UCSD-AML1 (cell line): Measurements from ENCODE around the gene EIF3L.
"Not testable (repeated sequence)": the region's sequence is repeated elsewhere in the genome, so short reads cannot be mapped to it uniquely, and the experiment has no call there.

Experiments used
- DNase-seq: peaks from one replicate; lab custom pipeline; 2025; ENCODE audit not compliant: unreplicated experiment; lab: John Stamatoyannopoulos, UW

The EIF3L gene

DNA sequence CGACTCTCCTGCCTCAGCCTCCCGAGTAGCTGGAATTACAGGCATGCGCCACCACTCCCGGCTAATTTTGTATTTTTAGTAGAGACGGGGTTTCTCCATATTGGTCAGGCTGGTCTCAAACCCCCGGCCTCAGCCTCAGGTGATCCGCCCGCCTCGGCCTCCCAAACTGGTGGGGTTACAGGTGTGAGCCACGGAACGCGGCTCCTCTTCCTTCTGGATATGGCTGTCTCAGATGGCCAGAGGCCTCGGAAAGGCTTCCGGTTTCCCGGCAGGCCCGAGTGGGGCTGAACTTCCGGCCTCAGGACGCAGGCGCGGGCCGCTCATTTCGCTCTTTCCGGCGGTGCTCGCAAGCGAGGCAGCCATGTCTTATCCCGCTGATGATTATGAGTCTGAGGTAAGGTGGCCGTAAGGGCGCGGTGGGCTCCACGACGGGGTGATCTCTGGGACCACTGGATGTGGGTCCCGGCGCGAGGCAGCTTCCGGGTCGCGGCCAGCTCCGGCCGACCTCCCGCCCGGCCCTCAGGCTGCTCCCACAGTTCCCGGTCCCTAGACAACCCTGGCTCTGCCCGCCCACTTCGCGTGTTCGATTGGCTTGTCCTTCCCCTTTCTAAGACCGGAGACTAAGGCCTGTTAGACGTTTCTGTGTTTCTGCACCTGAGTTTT is at the start of gene EIF3L:
Gene EIF3L (plus strand): TSS at position 331 of the 663 bp plus-strand sequence. CDS start 31 bp downstream, at position 362.
- DNase-seq = peak; percentile 91

DNA sequence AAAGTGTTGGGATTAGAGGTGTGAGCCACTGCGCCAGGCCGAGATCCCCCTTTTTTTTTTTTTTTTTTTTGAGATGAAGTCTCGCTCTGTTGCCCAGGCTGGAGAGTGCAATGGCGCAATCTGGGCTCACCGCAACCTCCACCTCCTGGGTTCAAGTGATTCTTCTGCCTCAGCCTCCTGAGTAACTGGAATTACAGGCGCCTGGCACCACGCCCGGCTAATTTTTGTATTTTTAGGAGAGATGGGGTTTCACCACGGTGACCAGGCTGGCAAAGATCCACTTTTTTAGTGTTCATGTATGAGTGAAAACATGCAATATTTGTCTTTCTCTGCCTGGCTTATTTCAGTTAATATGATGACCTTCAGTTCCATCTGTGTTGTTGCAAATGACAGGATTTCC is 49.2 kb upstream of the EIF3L start:
- not testable (repeated sequence) for DNase-seq

DNA sequence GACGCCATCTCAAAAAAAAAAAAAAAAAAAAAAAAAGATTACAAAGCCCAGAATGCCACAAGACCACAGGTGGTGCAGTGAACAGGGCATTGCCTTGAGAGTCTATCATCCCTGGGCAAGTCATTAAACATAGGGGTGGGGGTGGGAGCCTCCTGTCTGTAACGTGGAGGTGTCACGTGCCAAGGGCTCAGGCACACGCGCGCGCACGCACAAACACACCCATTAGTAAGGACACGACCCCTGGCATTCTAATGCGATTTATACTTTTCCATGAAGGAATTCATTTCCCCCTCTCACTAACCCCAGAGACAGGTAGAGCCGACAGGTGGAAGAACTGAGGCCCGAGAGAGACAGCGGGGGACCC is 47.3 kb upstream of the EIF3L start:
- DNase-seq = peak; percentile 49

DNA sequence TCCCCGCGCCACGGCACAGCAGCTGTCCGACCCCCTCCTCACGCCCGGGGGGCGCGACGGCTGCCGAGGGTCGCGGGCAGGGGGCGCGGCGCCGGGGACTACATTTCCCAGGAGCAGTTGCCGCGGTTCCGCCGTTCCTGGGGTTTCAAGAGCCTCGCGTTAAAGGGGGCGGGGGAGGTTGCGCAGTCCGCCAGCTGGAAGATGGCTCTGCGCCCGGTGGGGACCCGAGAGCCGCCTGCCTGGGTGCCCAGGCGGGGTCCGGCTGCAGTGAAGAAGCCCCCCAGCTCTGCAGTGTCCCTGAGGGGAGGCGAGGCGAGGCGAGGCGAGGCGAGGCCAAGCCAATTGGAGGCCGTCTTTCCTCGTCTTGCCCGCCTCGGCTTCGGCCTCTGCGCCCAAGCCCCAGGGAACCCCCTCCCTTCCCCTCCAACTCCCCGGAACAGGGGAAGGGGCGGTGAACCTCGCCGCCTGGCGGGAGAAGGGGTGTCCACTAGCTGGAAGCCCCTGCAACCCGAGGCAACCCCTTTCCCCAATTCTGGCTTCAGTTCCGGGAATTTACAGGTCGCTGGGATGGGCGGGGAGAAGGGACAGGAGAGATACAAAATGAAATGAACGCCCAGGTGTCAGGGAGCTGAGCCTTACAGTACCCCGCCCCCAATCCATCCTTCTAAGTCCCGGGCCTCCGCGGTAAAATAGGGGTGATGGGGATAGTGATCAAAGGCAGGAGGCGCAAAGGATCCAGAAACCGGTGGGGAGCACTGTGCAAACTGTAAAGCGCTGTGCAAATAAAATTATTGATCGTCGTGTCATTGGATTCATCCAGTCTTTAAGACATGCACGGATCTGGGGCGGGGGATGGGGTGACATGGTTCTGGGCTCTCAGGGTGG is 46.7 kb upstream of the EIF3L start:
- DNase-seq = peak; percentile 68

DNA sequence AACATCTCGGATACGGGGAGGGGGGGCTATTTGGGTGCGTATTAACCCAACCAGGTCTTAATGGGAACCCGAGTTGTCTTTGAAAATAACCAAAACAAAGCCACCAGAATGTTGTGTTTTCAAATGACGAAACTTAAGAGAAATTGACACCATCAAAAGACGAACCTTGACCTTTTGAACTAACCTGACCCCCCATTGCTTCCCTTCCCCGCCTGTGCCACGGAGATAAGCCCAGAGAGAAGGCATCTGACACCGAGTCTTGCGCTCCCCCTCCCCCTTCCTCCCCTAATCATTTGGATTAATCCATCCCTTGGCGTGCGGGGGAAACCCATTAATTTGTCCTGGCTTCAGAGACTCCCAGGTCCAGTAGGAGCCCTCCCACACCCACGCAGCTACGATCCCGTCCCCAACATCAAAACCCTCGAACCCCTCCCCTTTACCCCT is 46.0 kb upstream of the EIF3L start:
- DNase-seq = peak; percentile 61

DNA sequence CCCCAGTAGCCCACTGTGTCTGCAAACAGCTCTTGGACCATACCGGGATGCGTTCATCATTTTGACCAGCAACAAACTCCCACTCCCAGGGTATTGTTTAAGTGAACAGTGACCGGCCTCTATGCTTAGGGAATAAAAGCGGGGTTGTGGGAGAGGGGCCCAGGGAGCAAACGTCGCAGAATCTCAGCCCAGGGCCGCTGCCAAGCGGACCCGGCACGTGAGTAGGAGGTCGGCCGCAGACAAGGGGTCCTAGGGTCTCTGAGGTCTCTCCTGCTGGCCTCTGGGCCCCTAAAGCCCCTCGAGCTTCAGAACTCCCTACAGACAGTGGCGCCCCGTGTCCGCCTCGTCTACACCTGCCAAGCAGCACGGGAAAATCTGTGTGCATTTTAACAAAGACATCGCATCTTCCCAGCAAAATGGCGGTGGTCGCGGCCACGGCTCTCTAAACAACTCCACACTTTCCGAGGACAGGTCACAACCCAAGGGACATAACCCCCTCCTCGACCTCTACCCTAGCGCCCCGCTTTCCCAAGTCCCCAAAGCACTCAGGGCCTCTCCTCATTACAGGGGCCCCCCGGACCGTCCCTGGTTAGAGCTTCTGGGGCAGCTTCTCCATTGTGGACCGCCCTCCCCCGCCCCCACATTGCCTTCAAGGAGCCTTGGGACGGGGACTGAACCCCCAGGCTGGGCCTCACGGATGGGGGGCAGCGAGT is 45.4 kb upstream of the EIF3L start:
- no peak for DNase-seq

DNA sequence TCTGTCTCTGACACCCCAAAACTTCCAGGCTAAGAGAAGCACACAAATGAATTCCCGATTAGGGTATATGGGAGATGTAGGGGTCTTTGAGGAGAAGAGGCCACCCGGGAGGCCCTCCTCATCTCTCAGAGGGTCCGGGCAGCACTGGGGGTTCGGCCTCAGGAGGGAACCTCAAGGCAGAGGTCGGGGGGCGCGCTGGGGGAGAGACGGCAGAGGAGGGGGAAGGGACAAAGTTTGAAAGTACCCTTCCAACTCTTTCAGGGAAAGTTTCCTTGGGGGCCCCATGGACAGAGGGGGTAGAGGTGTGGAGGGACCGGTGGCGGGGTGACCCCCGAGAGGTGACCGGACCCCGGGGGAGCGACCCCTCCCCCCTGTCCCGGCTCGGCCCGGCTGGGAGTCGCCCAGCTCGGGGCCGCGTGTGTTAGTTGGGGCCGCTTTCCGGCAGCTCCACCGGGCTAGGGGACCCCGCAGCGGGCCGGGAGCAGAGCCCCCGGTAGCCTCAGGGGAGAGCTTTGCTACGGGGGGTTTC is 44.8 kb upstream of the EIF3L start:
- no peak for DNase-seq

DNA sequence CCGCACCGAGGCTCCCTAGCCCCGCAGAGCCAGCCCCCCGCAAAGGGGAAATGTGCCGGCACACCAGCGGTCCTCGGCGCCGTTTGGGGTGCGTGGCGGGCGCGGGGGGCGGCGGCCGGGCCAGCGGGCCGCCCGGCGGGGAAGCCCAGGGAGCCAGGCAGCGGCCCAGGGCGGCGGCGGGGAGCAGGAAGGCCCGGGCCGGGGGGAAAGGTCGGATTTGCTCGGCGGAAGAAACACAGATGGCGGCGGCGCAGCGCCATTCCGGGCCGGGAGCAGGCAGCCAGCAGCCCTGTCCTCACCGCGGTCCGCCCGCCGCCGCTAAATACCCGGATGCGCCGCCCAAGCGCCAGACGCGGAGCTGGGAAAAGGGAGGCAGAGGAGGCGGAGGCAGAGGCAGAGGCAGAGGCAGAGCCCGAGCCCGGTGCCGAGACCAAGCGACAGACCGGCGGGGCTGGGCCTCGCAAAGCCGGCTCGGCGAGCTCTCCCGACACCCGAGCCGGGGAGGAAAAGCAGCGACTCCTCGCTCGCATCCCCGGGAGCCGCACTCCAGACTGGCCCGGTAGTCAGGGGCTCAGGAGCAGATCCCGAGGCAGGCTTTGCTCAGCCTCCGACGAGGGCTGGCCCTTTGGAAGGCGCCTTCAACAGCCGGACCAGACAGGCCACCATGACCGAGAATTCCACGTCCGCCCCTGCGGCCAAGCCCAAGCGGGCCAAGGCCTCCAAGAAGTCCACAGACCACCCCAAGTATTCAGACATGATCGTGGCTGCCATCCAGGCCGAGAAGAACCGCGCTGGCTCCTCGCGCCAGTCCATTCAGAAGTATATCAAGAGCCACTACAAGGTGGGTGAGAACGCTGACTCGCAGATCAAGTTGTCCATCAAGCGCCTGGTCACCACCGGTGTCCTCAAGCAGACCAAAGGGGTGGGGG is 44.1 kb upstream of the EIF3L start:
- peak; percentile 91 for DNase-seq

DNA sequence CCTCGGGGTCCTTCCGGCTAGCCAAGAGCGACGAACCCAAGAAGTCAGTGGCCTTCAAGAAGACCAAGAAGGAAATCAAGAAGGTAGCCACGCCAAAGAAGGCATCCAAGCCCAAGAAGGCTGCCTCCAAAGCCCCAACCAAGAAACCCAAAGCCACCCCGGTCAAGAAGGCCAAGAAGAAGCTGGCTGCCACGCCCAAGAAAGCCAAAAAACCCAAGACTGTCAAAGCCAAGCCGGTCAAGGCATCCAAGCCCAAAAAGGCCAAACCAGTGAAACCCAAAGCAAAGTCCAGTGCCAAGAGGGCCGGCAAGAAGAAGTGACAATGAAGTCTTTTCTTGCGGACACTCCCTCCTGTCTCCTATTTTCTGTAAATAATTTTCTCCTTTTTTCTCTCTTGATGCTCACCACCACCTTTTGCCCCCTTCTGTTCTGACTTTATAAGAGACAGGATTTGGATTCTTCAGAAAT is 43.4 kb upstream of the EIF3L start:
- peak; percentile 44 for DNase-seq

DNA sequence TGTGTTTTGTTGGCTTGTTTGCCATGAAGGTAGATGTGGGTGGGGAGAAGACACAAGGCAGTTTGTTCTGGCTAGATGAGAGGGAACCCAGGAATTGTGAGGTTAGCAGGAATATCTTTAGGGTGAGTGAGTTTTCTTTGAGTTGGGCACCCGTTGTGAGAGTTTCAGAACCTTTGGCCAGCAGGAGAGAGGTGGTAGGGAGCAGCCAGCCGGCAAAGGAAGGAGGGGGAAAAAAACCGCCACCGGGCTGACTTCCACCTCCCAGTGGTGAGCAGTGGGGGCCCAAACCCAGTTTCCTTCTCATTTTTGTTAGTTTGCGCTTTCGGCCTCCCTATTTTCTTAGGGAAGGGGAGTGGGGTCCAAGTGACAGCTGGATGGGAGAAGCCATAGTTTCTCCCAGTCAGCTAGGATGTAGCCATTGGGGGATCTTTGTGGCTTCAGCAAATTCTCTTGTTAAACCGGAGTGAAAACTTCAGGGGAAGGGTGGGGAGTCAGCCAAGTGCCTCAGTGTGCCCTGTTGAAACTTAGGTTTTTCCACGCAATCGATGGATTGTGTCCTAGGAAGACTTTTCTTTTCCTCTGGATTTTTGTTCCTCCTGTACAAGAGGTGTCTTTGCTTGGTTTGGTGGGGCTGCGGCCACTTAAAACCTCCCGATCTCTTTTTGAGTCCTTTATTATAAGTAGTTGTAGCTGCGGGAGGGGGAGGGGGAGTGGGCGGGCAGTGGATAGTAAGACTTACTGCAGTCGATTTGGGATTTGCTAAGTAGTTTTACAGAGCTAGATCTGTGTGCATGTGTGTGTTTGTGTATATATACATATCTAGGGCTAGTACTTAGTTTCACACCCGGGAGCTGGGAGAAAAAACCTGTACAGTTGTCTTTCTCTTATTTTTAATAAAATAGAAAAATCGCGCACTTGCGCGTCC is 42.5 kb upstream of the EIF3L start:
- peak; percentile 52 for DNase-seq

DNA sequence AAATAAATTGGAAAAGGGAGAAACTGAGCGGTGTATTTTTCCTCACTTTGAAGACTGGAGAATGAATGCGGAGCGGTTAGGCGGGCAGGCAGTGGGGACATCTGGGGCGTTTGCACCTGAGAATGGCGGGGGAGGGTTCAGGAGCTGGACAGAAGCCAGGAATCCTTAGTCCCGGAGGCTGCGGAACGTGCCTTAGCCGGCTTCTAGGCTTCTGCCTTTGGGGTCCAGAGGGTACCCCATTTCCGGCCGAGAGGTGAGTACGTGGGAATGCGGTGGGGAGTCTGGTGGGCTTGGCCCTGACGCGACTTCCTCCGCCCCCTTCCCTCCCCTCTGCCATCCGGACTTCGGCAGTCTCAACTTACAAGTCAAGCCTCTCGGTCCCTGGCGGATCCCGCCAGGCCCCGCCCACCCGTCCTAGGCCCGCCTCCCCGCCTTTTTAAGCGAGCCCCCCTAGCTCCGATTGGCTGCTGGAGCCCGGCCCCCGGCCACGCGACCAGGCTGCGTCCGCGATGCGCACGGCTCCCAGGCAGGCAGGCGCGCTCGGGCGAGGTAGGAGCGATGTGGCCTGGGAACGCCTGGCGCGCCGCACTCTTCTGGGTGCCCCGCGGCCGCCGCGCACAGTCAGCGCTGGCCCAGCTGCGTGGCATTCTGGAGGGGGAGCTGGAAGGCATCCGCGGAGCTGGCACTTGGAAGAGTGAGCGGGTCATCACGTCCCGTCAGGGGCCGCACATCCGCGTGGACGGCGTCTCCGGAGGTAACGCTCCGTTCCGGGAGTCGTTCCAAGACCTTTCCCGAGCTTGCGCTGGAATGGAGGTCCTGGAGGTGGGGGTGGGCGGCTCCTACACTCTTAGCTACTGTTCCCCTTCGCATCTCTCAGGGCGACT is 41.6 kb upstream of the EIF3L start, which contains the start of gene GCAT:
Gene GCAT (plus strand): TSS at position 525 of the 884 bp plus-strand sequence. CDS start 34 bp downstream, at position 559.
- peak; percentile 97 for DNase-seq

DNA sequence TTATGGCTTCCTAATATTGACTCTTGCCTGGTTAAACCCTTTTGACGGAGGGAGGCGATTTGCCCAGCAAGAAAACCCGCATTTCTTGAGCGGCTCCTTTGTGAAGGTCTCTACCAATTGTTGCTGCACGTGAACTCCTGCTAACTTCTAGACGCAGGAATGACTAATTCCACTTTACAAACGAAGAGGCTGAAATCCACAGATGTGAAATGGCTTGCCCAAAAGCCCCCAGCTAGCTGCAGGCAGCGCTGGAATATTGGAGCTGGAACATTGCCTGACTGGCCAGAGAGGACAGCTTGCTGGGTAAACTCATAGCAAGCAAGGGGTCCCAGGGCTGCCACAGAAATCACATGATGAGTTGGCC is 40.9 kb upstream of the EIF3L start:
- DNase-seq = no peak

DNA sequence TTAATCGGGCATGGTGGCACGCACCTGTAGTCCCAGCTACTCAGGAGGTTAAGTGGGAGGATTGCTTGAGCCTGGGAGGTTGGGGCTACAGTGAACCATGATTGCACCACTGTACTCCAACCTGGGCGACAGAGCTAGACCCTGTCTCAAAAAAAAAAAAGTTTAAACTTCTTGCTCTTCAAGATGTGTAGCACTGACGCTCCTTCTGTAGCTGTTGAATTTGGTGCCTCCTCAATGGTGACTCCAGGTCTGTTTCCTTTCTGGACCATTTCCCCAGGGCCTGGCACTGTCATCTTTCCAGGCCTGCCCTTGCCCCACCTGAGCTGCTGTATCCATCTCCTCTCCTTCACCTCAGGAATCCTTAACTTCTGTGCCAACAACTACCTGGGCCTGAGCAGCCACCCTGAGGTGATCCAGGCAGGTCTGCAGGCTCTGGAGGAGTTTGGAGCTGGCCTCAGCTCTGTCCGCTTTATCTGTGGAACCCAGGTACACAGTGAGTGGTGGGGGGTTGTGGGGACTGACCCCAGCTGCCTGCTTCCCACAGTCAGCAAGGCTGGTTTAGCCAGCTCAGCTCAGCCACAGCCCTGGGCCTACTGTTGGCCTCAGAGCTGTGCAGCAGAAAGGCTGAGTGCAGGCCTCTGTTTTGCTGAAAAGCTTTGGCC is 39.4 kb upstream of the EIF3L start:
- no peak for DNase-seq

DNA sequence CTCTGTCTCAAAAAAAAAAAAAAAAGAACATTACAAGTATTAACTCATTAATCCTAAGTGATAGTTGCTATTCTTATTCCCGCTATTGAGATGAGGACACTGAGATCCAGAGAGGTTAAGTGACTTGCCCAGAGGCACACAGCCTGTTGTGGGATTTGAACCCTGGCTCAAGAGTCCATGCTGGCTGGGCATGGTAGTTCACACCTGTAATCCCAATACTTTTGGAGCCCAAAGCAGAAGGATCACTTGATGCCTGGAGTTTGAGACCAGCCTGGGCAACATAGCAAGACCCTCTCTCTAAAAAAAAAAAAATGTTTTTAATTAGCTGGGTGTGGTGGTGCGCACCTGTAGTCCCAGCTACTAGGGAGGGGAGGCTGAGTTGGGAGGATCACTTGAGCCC is 37.4 kb upstream of the EIF3L start:
- no peak for DNase-seq

DNA sequence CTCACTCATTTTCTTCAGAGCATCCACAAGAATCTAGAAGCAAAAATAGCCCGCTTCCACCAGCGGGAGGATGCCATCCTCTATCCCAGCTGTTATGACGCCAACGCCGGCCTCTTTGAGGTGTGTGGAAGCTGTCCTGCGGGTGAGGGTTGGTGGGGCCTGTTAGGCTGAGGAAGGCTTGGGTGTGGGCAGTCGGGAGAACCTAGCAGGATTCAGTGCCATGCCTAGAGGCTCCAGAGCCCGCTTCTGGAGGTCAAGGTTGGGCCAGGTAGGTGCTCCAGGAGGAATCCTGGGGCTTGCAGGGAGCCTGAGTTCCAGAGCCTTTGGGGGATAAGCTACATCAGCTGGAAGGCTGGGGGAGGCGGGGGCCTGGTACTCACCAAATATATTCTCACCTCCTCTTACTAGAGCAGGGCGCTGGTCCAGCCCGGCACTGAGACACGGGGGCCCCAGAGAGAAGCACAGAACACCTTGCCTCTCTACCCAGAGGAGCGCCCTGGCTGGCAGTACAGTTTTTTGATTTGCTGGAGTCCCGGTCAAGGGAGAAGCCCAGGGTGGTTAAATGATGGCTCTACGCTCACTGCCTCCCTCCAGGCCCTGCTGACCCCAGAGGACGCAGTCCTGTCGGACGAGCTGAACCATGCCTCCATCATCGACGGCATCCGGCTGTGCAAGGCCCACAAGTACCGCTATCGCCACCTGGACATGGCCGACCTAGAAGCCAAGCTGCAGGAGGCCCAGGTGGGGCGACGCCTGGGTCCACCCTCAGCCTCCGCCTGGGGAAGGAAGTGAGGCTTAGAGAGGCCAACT is 36.1 kb upstream of the EIF3L start:
- no peak for DNase-seq

DNA sequence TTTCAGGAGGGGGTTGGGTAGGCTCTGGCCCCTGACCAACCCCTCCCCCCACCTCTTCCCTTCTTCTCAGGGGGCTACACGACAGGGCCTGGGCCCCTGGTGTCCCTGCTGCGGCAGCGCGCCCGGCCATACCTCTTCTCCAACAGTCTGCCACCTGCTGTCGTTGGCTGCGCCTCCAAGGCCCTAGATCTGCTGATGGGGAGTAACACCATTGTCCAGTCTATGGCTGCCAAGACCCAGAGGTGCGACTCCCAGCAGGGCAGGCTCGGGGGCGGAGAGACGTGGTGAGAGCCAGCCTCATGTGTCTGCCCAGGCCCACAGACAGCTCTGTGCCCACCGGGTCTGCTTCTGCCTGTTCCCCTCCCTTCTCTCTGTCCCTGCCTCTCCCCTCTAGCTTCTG is 33.6 kb upstream of the EIF3L start:
- no peak for DNase-seq
